Esophagus muscularis mucosa (tissue), 4 donors: ENCODE measurements around the gene SYF2. TPM values are rescaled to one million over a fixed set of nuclear protein-coding genes. Genes with fewer than 3 reads are reported as not detected.

ENCODE experiments used
- DNase-seq: peaks from one replicate; pipeline ENCODE4 v3.0.0-alpha.2; 2017; ENCODE audit errors: extremely low spot score
- H3K27ac ChIP-seq, 4 donors: fragments of 200-600 bp; sonication (generic); replicated peaks in 1 of 4; 1 replicate in 3 of 4; 2 replicates in 1 of 4; pipeline ENCODE4 v1.5.1; 2016 to 2019; ENCODE audit warnings: mild to moderate bottlenecking in 1 of 4
- H3K27me3 ChIP-seq, 4 donors: fragments of 200-600 bp; sonication (generic); one replicate each; pipeline versions ENCODE4 v1.5.1 to v1.6.0; 2016 to 2019
- H3K36me3 ChIP-seq, 4 donors: fragments of 200-600 bp; sonication (generic); one replicate each; pipeline ENCODE4 v1.5.1; 2016 to 2019
- H3K4me1 ChIP-seq, 4 donors: fragments of 200-600 bp; sonication (generic); one replicate each; pipeline ENCODE4 v1.5.1; 2016 to 2019
- H3K4me3 ChIP-seq, 4 donors: fragments of 200-600 bp; sonication (generic); 1 replicate in 2 of 4; 2 replicates in 2 of 4; pipeline ENCODE4 v1.5.1; 2016 to 2019; ENCODE audit warnings: mild to moderate bottlenecking in 4 of 4, moderate library complexity in 1 of 4
- H3K9me3 ChIP-seq, 4 donors: fragments of 200-600 bp; sonication (generic); 1 replicate in 3 of 4; 2 replicates in 1 of 4; pipeline ENCODE4 v1.5.1; 2016 to 2019
- EP300 ChIP-seq: sonication (generic); formaldehyde crosslinking; IDR thresholded peaks from one replicate; pipeline ENCODE4 v1.6.1; 2017; ENCODE audit warnings: antibody characterized with exemption
- POLR2A ChIP-seq: fragments of 450-650 bp; IDR thresholded peaks from one replicate; pipeline ENCODE4 v1.6.1; 2017; ENCODE audit warnings: antibody characterized with exemption, moderate library complexity, mild to moderate bottlenecking, low read depth
- POLR2AphosphoS5 ChIP-seq, 2 donors: sonication (generic); formaldehyde crosslinking; IDR thresholded peaks; one replicate each; pipeline ENCODE4 v1.6.1; 2017; ENCODE audit warnings: antibody characterized with exemption in 2 of 2
- whole genome bisulfite sequencing: methylation state at CpG from one replicate; pipeline ENCODE4 v1.1.5; 2018; 5-methylcytosine and 5-hydroxymethylcytosine counted together
- intact Hi-C: fragments of 100-400 bp; cut with DNase I; formaldehyde crosslinking; loops from one replicate; pipeline ENCODE4 v1.15.1; 2023
- total RNA-seq, 4 donors: library from RNA; depleted of rRNA; stranded (reverse); fragments of >200 nt; gene quantifications; one replicate each; pipeline versions ENCODE4 v1.1.0 to v1.2.1, GENCODE V29; 2016
- TF ChIP-seq, protein P1 (sequence below), 3 experiments: fragments of 200-600 bp in 2 of 3; fragments of 450-650 bp in 1 of 3; sonication (generic) in 2 of 3; IDR thresholded peaks; one replicate each; pipeline ENCODE4 v1.5.1; 2017 to 2019; ENCODE audit warnings: antibody characterized with exemption in 3 of 3, mild to moderate bottlenecking in 2 of 3, moderate library complexity in 1 of 3

Gene SYF2
- total RNA-seq, 4 donors from 2014 or later = 56.9 to 76.7 (median 65.2) TPM

- peaks cover 29 to 33% (median 31%) of the 10 kb centered on the region in 4 donors for H3K36me3 ChIP-seq
- intact Hi-C loops = loop anchor here (5.0 to 10.0 kb wide), 2 partner anchors 90 to 558 kb away; partner anchors contain the start of genes SELENON and TMEM50A
- 0% methylated on average over 31 of the region's 79 CpGs for WGBS
- DNase-seq = peak; percentile 100
- H3K4me1 ChIP-seq = peaks cover 28 to 42% (median 35%) of the 10 kb centered on the region in 4 donors
- TF ChIP-seq POLR2A (peak; percentile 99), EP300 (no peak), POLR2AphosphoS5 (IDR thresholded peaks at IDR 0.05) (peak; percentile 100)
- TF ChIP-seq, protein P1, sequence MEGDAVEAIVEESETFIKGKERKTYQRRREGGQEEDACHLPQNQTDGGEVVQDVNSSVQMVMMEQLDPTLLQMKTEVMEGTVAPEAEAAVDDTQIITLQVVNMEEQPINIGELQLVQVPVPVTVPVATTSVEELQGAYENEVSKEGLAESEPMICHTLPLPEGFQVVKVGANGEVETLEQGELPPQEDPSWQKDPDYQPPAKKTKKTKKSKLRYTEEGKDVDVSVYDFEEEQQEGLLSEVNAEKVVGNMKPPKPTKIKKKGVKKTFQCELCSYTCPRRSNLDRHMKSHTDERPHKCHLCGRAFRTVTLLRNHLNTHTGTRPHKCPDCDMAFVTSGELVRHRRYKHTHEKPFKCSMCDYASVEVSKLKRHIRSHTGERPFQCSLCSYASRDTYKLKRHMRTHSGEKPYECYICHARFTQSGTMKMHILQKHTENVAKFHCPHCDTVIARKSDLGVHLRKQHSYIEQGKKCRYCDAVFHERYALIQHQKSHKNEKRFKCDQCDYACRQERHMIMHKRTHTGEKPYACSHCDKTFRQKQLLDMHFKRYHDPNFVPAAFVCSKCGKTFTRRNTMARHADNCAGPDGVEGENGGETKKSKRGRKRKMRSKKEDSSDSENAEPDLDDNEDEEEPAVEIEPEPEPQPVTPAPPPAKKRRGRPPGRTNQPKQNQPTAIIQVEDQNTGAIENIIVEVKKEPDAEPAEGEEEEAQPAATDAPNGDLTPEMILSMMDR (IDR thresholded peaks at IDR 0.05) = peak in 1 of 3 experiments; percentile 13
- H3K9me3 ChIP-seq = no peaks in the 10 kb centered on the region
- peaks cover 0 to 3% (median 0%) of the 10 kb centered on the region in 4 donors for H3K27me3 ChIP-seq
- H3K27ac ChIP-seq = peak within 1 kb of the TSS; percentile 99 to 100 (median 99)
- H3K4me3 ChIP-seq = peak within 1 kb of the TSS; percentile 84 to 91 (median 88)
Measured at GRCh38 chr1:25247024-25247828, 14.9 kb upstream of the SYF2 start, which contains the start of gene RSRP1. RSRP1 (minus strand) TSS chr1:25247454; CDS start chr1:25246963, 491 bp downstream.

GRCh38 chr1:25246600-25247023 lies 14.3 kb upstream of the SYF2 start:
- Histone ChIP-seq H3K4me3 (peak overlapping the region; percentile 84 to 91 (median 88)), H3K4me1 (peaks cover 28 to 46% (median 37%) of the 10 kb centered on the region in 4 donors), H3K27ac (peak overlapping the region; percentile 99 to 100 (median 99)), H3K36me3 (peaks cover 30 to 39% (median 38%) of the 10 kb centered on the region in 4 donors), H3K9me3 (no peaks in the 10 kb centered on the region), H3K27me3 (peaks cover 0 to 3% (median 0%) of the 10 kb centered on the region in 4 donors)
- no peak for DNase-seq
- no peak for TF ChIP-seq POLR2AphosphoS5 (IDR thresholded peaks at IDR 0.05)
- TF ChIP-seq, protein P1 (IDR thresholded peaks at IDR 0.05) = peak in 1 of 3 experiments; percentile 5
- intact Hi-C loops = loop anchor here (5.0 to 10.0 kb wide), 2 partner anchors 91 to 558 kb away; partner anchors contain the start of genes SELENON and TMEM50A
- WGBS = 0% methylated on average over 8 of the region's 53 CpGs

- Histone ChIP-seq H3K27ac (peak overlapping the region; percentile 99 to 100 (median 99)), H3K4me1 (peaks cover 32 to 52% (median 43%) of the 10 kb centered on the region in 4 donors), H3K4me3 (peak overlapping the region; percentile 84 to 91 (median 88)), H3K9me3 (no peaks in the 10 kb centered on the region), H3K36me3 (peaks cover 30 to 45% (median 41%) of the 10 kb centered on the region in 4 donors), H3K27me3 (peaks cover 0 to 3% (median 0%) of the 10 kb centered on the region in 4 donors)
- DNase-seq = no peak
- intact Hi-C loops = loop anchor here (5.0 to 10.0 kb wide), 2 partner anchors 91 to 559 kb away; partner anchors contain the start of genes SELENON and TMEM50A
- WGBS = 32% methylated on average over 29 of the region's 30 CpGs
- TF ChIP-seq EP300 = no peak
- TF ChIP-seq, protein P1 (IDR thresholded peaks at IDR 0.05) = no peak
- TF ChIP-seq POLR2AphosphoS5 (IDR thresholded peaks at IDR 0.05) = no peak
- TF ChIP-seq POLR2A = no peak
Measured at GRCh38 chr1:25245809-25246599, 13.7 kb upstream of the SYF2 start.

GRCh38 chr1:25245393-25245792 lies 13.1 kb upstream of the SYF2 start:
- WGBS = 74% methylated on average over 5 of the region's 5 CpGs
- TF ChIP-seq, protein P1 (IDR thresholded peaks at IDR 0.05) = no peak
- no peak for TF ChIP-seq POLR2A
- no peak for TF ChIP-seq POLR2AphosphoS5 (IDR thresholded peaks at IDR 0.05)
- TF ChIP-seq EP300 = no peak
- Histone ChIP-seq H3K4me1 (peaks cover 39 to 59% (median 50%) of the 10 kb centered on the region in 4 donors), H3K27me3 (peaks cover 0 to 3% (median 0%) of the 10 kb centered on the region in 4 donors), H3K27ac (peak overlapping the region in 2 of 4 donors; percentile 99), H3K4me3 (peak overlapping the region; percentile 84 to 91 (median 88)), H3K9me3 (no peaks in the 10 kb centered on the region), H3K36me3 (peaks cover 30 to 47% (median 41%) of the 10 kb centered on the region in 4 donors)
- intact Hi-C loops = loop anchor here (5.0 to 10.0 kb wide), 2 partner anchors 92 to 559 kb away; partner anchors contain the start of genes SELENON and TMEM50A
- DNase-seq = no peak
